ENCODE measurements around the gene CARD18. TPM values are rescaled to one million over a fixed set of nuclear protein-coding genes. Genes with fewer than 3 reads are reported as not detected.

CARD18 gene
- total RNA-seq, 4 donors from 2014 or later = not detected

DNA sequence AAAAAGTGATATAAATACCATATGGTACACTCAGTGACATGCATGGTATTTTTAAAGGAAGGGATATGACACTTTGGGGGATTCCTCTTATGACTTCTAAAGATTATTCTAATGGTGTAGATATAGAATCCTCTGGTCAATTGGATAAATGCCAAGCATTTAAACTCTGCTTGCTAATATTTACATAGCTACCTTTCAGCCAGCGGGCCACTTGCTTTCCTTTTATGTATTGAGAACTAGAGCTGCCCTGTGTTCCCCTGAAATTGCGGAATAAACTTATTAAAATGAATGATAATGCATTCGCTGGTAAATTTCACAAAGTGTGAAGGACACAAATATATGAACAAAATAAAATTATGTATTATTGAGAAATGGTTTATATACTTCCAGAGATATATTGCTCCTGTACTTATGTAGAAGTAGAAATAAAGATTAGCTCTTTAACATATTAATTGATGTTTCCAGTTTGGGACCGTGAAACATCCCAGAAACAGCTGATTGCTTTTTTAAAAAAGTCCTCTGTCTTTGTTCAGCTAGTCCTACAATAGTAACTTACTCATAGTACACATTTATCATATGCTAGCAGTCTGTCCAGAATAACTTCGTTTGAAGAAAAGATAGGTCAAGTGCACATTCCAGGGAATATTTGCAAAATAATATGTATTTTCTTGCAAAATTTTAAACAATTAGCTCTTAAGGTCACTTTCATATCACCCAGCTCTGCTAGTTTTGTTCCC lies 40.1 kb upstream of the CARD18 start:
- 54% methylated on average over 5 of the region's 5 CpGs for WGBS
- Histone ChIP-seq H3K27me3 (no peaks in the 10 kb centered on the region), H3K4me3 (no peak overlapping the region), H3K36me3 (no peaks in the 10 kb centered on the region), H3K9me3 (no peaks in the 10 kb centered on the region), H3K27ac (replicated peaks in 1 of 4) (no peak overlapping the region), H3K4me1 (peaks cover 0 to 34% (median 18%) of the 10 kb centered on the region in 4 donors)
- DNase-seq (ENCODE audit: extremely low spot score) = no peak
- TF ChIP-seq, protein P1, sequence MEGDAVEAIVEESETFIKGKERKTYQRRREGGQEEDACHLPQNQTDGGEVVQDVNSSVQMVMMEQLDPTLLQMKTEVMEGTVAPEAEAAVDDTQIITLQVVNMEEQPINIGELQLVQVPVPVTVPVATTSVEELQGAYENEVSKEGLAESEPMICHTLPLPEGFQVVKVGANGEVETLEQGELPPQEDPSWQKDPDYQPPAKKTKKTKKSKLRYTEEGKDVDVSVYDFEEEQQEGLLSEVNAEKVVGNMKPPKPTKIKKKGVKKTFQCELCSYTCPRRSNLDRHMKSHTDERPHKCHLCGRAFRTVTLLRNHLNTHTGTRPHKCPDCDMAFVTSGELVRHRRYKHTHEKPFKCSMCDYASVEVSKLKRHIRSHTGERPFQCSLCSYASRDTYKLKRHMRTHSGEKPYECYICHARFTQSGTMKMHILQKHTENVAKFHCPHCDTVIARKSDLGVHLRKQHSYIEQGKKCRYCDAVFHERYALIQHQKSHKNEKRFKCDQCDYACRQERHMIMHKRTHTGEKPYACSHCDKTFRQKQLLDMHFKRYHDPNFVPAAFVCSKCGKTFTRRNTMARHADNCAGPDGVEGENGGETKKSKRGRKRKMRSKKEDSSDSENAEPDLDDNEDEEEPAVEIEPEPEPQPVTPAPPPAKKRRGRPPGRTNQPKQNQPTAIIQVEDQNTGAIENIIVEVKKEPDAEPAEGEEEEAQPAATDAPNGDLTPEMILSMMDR (IDR thresholded peaks at IDR 0.05) = no peak
- TF ChIP-seq EP300 (IDR thresholded peaks at IDR 0.05) = no peak
- TF ChIP-seq POLR2A (IDR thresholded peaks at IDR 0.05; ENCODE audit: low read depth) = no peak
- TF ChIP-seq POLR2AphosphoS5 (IDR thresholded peaks at IDR 0.05) = no peak
- intact Hi-C loops (cut with DNase I) = no loop called here

DNA sequence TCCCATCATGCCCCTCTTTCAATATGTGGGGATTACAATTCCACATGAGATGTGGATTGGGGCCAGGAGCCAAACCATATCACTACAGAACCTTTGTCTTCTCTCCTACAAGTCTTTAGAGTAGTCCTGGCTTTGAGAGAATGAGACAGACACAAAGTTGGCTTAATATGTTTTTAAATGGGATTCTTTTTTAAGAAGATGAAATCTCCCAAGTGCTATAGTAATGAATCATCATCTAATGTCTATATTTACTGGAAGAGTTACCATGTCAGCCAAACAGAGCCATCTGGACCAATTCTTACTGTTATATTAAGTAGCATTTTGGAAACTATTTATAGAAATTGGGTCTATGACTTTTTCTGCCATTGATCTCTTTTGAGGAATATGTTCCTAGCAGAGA lies 38.1 kb upstream of the CARD18 start:
- DNase-seq (ENCODE audit: extremely low spot score) = no peak
- TF ChIP-seq POLR2AphosphoS5 (IDR thresholded peaks at IDR 0.05) (no peak), EP300 (IDR thresholded peaks at IDR 0.05) (no peak), POLR2A (IDR thresholded peaks at IDR 0.05; ENCODE audit: low read depth) (no peak)
- TF ChIP-seq, protein P1 (IDR thresholded peaks at IDR 0.05) = no peak
- Histone ChIP-seq H3K9me3 (no peaks in the 10 kb centered on the region), H3K36me3 (no peaks in the 10 kb centered on the region), H3K27ac (replicated peaks in 1 of 4) (no peak overlapping the region), H3K4me1 (peaks cover 0 to 34% (median 18%) of the 10 kb centered on the region in 4 donors), H3K4me3 (no peak overlapping the region), H3K27me3 (no peaks in the 10 kb centered on the region)
- intact Hi-C loops (cut with DNase I) = no loop called here

DNA sequence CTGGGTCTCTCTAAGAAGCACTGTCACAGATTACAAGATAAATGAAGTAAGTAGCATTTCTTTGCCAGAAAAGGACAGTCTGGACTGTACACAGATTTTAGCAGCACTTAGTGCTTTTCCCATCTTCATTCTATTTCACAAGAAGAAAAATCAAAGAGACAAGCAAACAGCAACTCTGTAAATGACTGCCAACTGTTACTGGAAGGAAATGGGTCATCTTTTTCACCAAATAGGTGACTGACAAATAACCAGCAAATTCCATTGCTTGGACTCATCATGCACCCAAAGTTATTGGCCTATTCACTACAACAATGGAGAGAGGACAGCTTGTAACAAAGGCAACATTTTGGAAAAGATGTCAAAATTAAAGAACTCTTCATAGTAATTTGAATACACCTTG lies 28.9 kb upstream of the CARD18 start:
- Histone ChIP-seq H3K4me3 (no peak overlapping the region), H3K27ac (replicated peaks in 1 of 4) (no peak overlapping the region), H3K27me3 (no peaks in the 10 kb centered on the region), H3K9me3 (no peaks in the 10 kb centered on the region), H3K4me1 (peaks cover 0 to 6% (median 0%) of the 10 kb centered on the region in 4 donors), H3K36me3 (no peaks in the 10 kb centered on the region)
- intact Hi-C loops (cut with DNase I) = no loop called here
- no peak for TF ChIP-seq EP300 (IDR thresholded peaks at IDR 0.05)
- no peak for TF ChIP-seq POLR2AphosphoS5 (IDR thresholded peaks at IDR 0.05)
- TF ChIP-seq POLR2A (IDR thresholded peaks at IDR 0.05; ENCODE audit: low read depth) = no peak
- TF ChIP-seq, protein P1 (IDR thresholded peaks at IDR 0.05) = no peak
- DNase-seq (ENCODE audit: extremely low spot score) = no peak

DNA sequence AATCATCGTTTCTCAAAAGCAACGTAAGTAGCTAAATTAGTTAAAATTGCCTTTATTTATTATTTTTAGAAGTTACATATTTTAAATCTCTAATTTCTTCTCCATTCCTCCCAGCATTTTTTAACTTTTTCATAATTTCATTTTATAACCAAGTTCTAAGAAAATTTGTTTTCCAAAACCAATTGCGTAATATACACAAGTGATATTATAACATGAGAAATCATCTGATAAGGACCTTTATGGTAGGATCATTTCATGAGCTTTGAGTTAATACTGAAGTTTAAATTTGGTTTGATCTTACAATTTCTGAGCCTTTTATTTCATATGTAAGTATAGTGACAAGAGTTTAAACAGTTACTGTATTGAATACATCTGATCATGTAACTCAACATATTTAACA lies 27.7 kb upstream of the CARD18 start:
- 94% methylated on average over 3 of the region's 3 CpGs for WGBS
- no peak for DNase-seq (ENCODE audit: extremely low spot score)
- Histone ChIP-seq H3K4me3 (no peak overlapping the region), H3K9me3 (no peaks in the 10 kb centered on the region), H3K4me1 (peaks cover 0 to 6% (median 0%) of the 10 kb centered on the region in 4 donors), H3K27ac (replicated peaks in 1 of 4) (no peak overlapping the region), H3K27me3 (no peaks in the 10 kb centered on the region), H3K36me3 (no peaks in the 10 kb centered on the region)
- no peak for TF ChIP-seq EP300 (IDR thresholded peaks at IDR 0.05)
- no peak for TF ChIP-seq POLR2AphosphoS5 (IDR thresholded peaks at IDR 0.05)
- TF ChIP-seq POLR2A (IDR thresholded peaks at IDR 0.05; ENCODE audit: low read depth) = no peak
- TF ChIP-seq, protein P1 (IDR thresholded peaks at IDR 0.05) = no peak
- intact Hi-C loops (cut with DNase I) = no loop called here

DNA sequence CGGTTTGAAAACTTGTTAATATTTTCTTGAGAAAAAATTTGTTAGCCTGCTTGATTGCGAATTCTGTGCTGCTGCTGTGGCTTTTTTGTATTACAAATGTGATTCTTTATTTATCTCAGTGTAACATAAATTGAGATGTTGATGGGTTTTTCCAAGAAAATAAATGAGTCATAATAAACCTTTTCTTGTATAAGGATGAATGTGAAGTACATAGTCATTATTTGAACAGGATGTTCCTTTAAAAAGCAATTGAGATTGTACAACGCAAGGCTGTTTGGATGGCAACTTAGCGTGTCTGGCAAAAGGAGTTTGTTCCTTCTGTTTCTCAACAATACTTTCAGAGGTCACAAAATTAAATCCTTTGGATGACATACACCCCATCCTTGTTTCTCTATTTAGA lies 24.6 kb upstream of the CARD18 start:
- intact Hi-C loops (cut with DNase I) = no loop called here
- Histone ChIP-seq H3K9me3 (no peaks in the 10 kb centered on the region), H3K27me3 (no peaks in the 10 kb centered on the region), H3K4me1 (peaks cover 0 to 6% (median 0%) of the 10 kb centered on the region in 4 donors), H3K27ac (replicated peaks in 1 of 4) (no peak overlapping the region), H3K4me3 (no peak overlapping the region), H3K36me3 (no peaks in the 10 kb centered on the region)
- WGBS = 84% methylated on average over 4 of the region's 4 CpGs
- no peak for DNase-seq (ENCODE audit: extremely low spot score)
- TF ChIP-seq POLR2A (IDR thresholded peaks at IDR 0.05; ENCODE audit: low read depth) = no peak
- TF ChIP-seq POLR2AphosphoS5 (IDR thresholded peaks at IDR 0.05) = no peak
- no peak for TF ChIP-seq EP300 (IDR thresholded peaks at IDR 0.05)
- TF ChIP-seq, protein P1 (IDR thresholded peaks at IDR 0.05) = no peak

Measured in esophagus muscularis mucosa (tissue), 4 donors.